Measurements from ENCODE around the gene NTN3.

GRCh38 chr16:2512735-2513404, 41.8 kb downstream of the NTN3 start:
- TF ChIP-seq CEBPB (IDR thresholded peaks at IDR 0.05): no peak
- TF ChIP-seq RAD21 (IDR thresholded peaks at IDR 0.05; ENCODE audit: low read depth): no peak
- TF ChIP-seq CREB1 (IDR thresholded peaks at IDR 0.05; ENCODE audit: low read depth): no peak
- no peak for TF ChIP-seq MAX (IDR thresholded peaks at IDR 0.05)
- TF ChIP-seq ZBTB7A (IDR thresholded peaks at IDR 0.05; ENCODE audit: low read depth): no peak; the same call in 1 of the 2 replicates
- TF ChIP-seq EP300 (IDR thresholded peaks at IDR 0.05; ENCODE audit: borderline replicate concordance): no peak
- TF ChIP-seq FOXM1 (IDR thresholded peaks at IDR 0.05; ENCODE audit: borderline replicate concordance, low read depth): no peak
- TF ChIP-seq TCF12 (IDR thresholded peaks at IDR 0.05; ENCODE audit: low read depth): no peak
- TF ChIP-seq REST (IDR thresholded peaks at IDR 0.05; ENCODE audit: low read depth): no peak
- no peak for TF ChIP-seq YY1 (IDR thresholded peaks at IDR 0.05; ENCODE audit: low read depth)
- TF ChIP-seq TEAD4 (IDR thresholded peaks at IDR 0.05): no peak
- TF ChIP-seq TAF1 (IDR thresholded peaks at IDR 0.05; ENCODE audit: low read depth): no peak
